Measurements from ENCODE around the gene RPL21. TPM values are rescaled to one million over a fixed set of nuclear protein-coding genes. Genes with fewer than 3 reads are reported as not detected.
"Not testable (repeated sequence)": the region's sequence is repeated elsewhere in the genome, so short reads cannot be mapped to it uniquely, and the experiment has no call there.

Gene RPL21
- total RNA-seq, 2 experiments from 2014 or later: 1,706 to 1,738 TPM

DNA sequence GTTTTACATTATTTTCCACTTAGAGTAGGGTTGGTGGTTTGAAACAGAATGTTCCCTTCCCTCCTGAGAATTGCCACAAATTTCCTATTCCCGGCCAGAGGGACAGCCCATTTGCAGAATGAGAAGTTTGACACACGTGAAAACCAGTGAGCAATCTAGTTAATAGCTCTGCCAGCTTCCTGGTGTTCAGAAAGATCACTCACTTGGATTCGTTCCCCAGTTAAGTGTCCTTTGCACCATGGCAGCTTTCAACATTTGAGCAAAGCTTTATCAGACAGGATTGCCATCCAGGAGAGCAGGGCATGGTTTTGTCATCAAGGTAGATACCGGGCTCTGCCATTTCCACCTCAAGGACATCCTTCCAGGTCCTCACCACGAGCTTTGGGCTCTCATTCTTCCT is 47.5 kb downstream of the RPL21 start:
- POLR2A ChIA-PET: interaction anchor here (1.0 to 1.3 kb wide), 4 partner anchors 12 to 47 kb away, joined by 3 read pairs; no protein-coding TSS in a partner anchor
- TF ChIP-seq EZH2phosphoT487 (IDR thresholded peaks at IDR 0.05; ENCODE audit: borderline replicate concordance, low read depth, low read length): no peak
- TF ChIP-seq, protein P1, sequence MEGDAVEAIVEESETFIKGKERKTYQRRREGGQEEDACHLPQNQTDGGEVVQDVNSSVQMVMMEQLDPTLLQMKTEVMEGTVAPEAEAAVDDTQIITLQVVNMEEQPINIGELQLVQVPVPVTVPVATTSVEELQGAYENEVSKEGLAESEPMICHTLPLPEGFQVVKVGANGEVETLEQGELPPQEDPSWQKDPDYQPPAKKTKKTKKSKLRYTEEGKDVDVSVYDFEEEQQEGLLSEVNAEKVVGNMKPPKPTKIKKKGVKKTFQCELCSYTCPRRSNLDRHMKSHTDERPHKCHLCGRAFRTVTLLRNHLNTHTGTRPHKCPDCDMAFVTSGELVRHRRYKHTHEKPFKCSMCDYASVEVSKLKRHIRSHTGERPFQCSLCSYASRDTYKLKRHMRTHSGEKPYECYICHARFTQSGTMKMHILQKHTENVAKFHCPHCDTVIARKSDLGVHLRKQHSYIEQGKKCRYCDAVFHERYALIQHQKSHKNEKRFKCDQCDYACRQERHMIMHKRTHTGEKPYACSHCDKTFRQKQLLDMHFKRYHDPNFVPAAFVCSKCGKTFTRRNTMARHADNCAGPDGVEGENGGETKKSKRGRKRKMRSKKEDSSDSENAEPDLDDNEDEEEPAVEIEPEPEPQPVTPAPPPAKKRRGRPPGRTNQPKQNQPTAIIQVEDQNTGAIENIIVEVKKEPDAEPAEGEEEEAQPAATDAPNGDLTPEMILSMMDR (conservative IDR thresholded peaks at IDR 0.05; ENCODE audit: low read length): no peak
- no peaks in the 10 kb centered on the region; the same call in 1 of the 2 replicates for H3K9me3 ChIP-seq (ENCODE audit: low read length)

DNA sequence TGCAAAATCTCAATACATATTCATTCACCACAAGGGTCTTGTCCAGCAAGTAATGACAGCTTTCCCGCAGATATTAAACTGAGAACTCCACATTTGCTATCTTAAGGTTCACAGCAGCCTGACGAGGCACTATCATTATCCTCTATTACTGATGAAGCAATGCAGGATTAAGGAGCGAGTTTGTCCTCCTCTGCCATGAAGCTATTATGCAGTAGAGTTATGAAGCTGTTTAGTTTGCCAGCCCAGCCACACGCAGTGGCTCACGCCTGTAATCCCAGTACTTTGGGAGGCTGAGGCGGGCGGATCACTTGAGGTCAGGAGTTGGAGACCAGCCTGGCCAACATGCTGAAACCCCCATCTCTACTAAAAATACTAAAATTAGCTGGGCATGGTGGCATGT is 49.0 kb downstream of the RPL21 start:
- H2AFZ ChIP-seq (ENCODE audit: low read length); H3K36me3 ChIP-seq (ENCODE audit: insufficient read depth, low read length); DNase-seq (ENCODE audit: low spot score); H3K9me2 ChIP-seq (ENCODE audit: insufficient read depth, low read length); BruUV-seq (replicated peaks); H3K4me3 ChIP-seq (ENCODE audit: low read depth, low read length, poor library complexity, severe bottlenecking); H4K20me1 ChIP-seq (ENCODE audit: insufficient read depth, low read length); H3K27ac ChIP-seq (ENCODE audit: low read depth, low read length, poor library complexity, severe bottlenecking); H3K9me3 ChIP-seq (ENCODE audit: low read length); H3K4me2 ChIP-seq (ENCODE audit: low read length); intact Hi-C loops (cut with micrococcal nuclease; ENCODE audit: unreplicated experiment); H3K79me2 ChIP-seq (ENCODE audit: insufficient read depth, low read depth, low read length): not testable (repeated sequence)
- ChIA-PET CTCF (ENCODE audit: unreplicated experiment) (interaction anchor here (0.7 kb wide), 1 partner anchor 10 kb away, joined by 3 read pairs; no protein-coding TSS in a partner anchor), POLR2A (interaction anchor here (0.6 to 1.1 kb wide), 5 partner anchors 9 to 309 kb away, joined by 3 to 5 read pairs (median 3); no protein-coding TSS in a partner anchor)
- H3K4me1 ChIP-seq (ENCODE audit: insufficient read depth, low read length, poor library complexity, severe bottlenecking): peaks cover 27% of the 10 kb centered on the region

More for the DNA sequence above, 47.5 kb downstream of the RPL21 start:
- intact Hi-C loops (cut with micrococcal nuclease; ENCODE audit: unreplicated experiment): no loop called here
- H3K4me2 ChIP-seq (ENCODE audit: low read length): no peak overlapping the region
- no peaks in the 10 kb centered on the region for H3K79me2 ChIP-seq (ENCODE audit: insufficient read depth, low read depth, low read length)
- no peaks in the 10 kb centered on the region for H3K36me3 ChIP-seq (ENCODE audit: insufficient read depth, low read length)
- H3K4me1 ChIP-seq (ENCODE audit: insufficient read depth, low read length, poor library complexity, severe bottlenecking): peaks cover 30% of the 10 kb centered on the region
- no peaks in the 10 kb centered on the region for H3K9me2 ChIP-seq (ENCODE audit: insufficient read depth, low read length)
- DNase-seq (ENCODE audit: low spot score): no peak
- CTCF ChIA-PET (ENCODE audit: unreplicated experiment): interaction anchor here (1.0 kb wide), 1 partner anchor 11 kb away, joined by 3 read pairs; no protein-coding TSS in a partner anchor
- H4K20me1 ChIP-seq (ENCODE audit: insufficient read depth, low read length): no peaks in the 10 kb centered on the region
- no TSS peak for BruUV-seq (replicated peaks)
- H3K4me3 ChIP-seq (ENCODE audit: low read depth, low read length, poor library complexity, severe bottlenecking): no peak overlapping the region
- H2AFZ ChIP-seq (ENCODE audit: low read length): no peak overlapping the region
- H3K27ac ChIP-seq (ENCODE audit: low read depth, low read length, poor library complexity, severe bottlenecking): no peak overlapping the region

DNA sequence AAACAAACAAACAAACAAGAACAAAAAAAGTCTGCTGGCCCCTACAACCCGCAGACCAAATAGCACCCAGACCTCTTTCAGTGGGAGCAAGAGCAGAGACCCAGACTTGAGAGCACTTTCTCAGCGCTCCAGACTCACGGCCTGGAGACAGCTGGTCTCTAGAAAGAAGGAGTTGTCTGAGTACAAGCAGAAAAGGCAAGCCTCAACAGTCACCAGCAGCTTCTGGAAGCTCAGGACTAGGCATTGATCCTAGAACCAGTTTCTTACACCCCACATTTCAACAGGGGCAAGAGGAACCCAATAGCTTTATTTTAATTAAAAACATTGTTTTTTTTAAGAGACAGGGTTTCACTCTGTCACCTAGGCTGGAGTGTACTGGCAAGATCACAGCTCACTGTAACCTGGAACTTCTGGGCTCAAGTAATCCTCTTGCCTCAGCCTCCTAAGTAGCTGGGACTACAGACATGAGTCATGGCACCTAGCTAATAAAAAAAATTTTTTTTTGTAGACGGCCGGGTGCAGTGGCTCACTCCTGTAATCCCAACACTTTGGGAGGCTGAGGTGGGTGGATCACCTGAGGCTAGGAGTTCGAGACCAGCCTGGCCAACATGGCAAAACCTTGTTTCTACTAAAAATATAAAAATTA is 49.7 kb downstream of the RPL21 start:
- Histone ChIP-seq H2AFZ (ENCODE audit: low read length) (no peak overlapping the region), H4K20me1 (ENCODE audit: insufficient read depth, low read length) (no peaks in the 10 kb centered on the region), H3K36me3 (ENCODE audit: insufficient read depth, low read length) (no peaks in the 10 kb centered on the region), H3K4me3 (ENCODE audit: low read depth, low read length, poor library complexity, severe bottlenecking) (no peak overlapping the region), H3K79me2 (ENCODE audit: insufficient read depth, low read depth, low read length) (no peaks in the 10 kb centered on the region), H3K4me1 (ENCODE audit: insufficient read depth, low read length, poor library complexity, severe bottlenecking) (peaks cover 30% of the 10 kb centered on the region), H3K4me2 (ENCODE audit: low read length) (no peak overlapping the region), H3K27ac (ENCODE audit: low read depth, low read length, poor library complexity, severe bottlenecking) (no peak overlapping the region), H3K9me3 (ENCODE audit: low read length) (no peaks in the 10 kb centered on the region; the same call in 1 of the 2 replicates), H3K9me2 (ENCODE audit: insufficient read depth, low read length) (no peaks in the 10 kb centered on the region)
- no TSS peak for BruUV-seq (replicated peaks)
- no peak for DNase-seq (ENCODE audit: low spot score)
- intact Hi-C loops (cut with micrococcal nuclease; ENCODE audit: unreplicated experiment): no loop called here
- POLR2A ChIA-PET: interaction anchor here (0.6 to 4.9 kb wide), 8 partner anchors 8 to 336 kb away, joined by 3 to 46 read pairs (median 3); no protein-coding TSS in a partner anchor
- TF ChIP-seq, protein P1 (conservative IDR thresholded peaks at IDR 0.05; ENCODE audit: low read length): no peak
- no peak for TF ChIP-seq EZH2phosphoT487 (IDR thresholded peaks at IDR 0.05; ENCODE audit: borderline replicate concordance, low read depth, low read length)
- CTCF ChIA-PET (ENCODE audit: unreplicated experiment): interaction anchor here (0.7 kb wide), 1 partner anchor 10 kb away, joined by 3 read pairs; no protein-coding TSS in a partner anchor

Measured in OCI-LY7 (cell line).